Activated CD8-positive, alpha-beta memory T cell treated with anti-CD3 and anti-CD28 coated beads for 1 hour (primary cell): Measurements from ENCODE around the gene MAMLD1.

Source experiments
- DNase-seq, 2 donors: peaks; one replicate each; pipeline ENCODE4 v3.0.0-alpha.2; 2020; ENCODE audit warnings: low read depth in 1 of 2; ENCODE audit errors: extremely low read depth in 1 of 2

Gene MAMLD1

GRCh38 chrX:150558424-150558823, 195.3 kb downstream of the MAMLD1 start:
- no peak for DNase-seq
